Measurements from ENCODE around the gene STC2. TPM values are rescaled to one million over a fixed set of nuclear protein-coding genes. Genes with fewer than 3 reads are reported as not detected.

STC2 gene
- total and polyA plus RNA-seq, 2 of the 4 experiments (the other 2 are of a cell fraction) = 87.5 to 270 TPM

DNA sequence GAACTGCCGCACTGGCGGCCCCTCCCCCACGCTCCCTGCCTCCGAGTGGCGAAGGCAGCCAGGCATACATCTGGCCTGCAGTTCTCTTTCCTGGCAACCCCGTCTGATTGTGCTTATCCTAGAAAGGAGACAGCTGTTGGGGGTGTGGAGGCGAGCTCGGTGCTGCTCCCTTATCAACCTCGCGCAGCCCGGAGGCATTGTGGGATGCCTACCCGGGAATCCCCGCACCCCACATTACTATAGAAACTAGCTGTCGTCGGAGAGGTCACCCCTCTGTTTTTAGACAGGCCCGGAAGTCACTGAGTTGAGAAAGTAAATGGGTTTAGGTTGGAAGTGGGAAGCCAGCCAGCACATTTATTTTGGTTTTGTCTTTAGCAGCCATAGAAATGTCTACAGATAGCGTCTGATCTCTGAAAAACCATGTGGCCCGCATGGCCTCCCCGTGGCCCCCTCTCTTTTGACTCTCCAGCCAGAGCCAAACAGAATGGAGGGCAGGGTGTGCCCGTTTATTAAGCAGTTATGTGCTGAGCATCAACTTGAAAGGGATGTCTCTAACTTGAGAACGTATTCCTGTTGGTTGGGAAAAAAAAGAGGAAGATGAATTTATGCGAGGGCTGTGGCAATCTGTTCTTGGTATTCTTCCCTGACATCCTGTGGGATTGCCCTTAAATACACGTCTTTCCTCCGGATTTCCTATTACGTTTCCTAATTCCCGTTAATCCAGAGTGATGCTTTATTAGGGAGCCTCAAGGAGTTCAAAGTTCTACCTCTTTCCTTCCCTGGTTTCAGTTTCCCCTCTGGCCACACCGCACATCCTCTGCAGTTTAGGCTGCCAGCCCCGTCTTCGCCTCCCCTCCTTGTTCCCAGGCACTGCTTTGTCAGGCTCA, 3.9 kb downstream of the STC2 start (continued):
- TF ChIP-seq CHD1 (IDR thresholded peaks at IDR 0.05; ENCODE audit: low read depth, low read length) (no peak), MAFK (IDR thresholded peaks at IDR 0.05; ENCODE audit: low read depth, low read length) (no peak), POLR2A (IDR thresholded peaks at IDR 0.05; ENCODE audit: low read depth, low read length) (peak; percentile 25)

DNA sequence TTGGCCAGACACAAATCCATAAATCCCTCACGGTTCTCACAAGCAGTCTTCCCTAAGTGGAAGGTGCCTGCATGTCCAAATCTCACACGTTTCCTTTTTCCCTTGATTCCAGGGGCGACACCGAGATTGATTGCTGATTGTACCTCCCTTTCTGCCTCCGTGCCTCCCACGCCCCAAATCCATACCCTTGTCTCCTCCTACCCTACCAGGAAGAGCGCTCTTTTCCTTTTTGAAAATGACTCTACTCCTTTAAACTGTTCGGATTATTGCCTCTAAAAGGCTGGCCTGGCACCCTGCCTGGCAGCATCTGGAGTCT, 4.5 kb downstream of the STC2 start:
- dilution Hi-C loops (cut with HindIII; ENCODE audit: low sequenced_read_pairs, unreplicated experiment) = no loop called here
- ChIA-PET CTCF (no interaction called here), POLR2A (ENCODE audit: unreplicated experiment) (no interaction called here)
- Histone ChIP-seq H3K4me3 (ENCODE audit: insufficient read depth, low read depth, low read length) (no peak overlapping the region), H3K18ac (ENCODE audit: low read depth, low read length) (peak overlapping the region; percentile 52), H3K36me3 (ENCODE audit: control insufficient read depth, insufficient read depth, low read length) (peaks cover 66% of the 10 kb centered on the region), H3K9me1 (ENCODE audit: insufficient read depth, low read length) (peaks cover 21% of the 10 kb centered on the region), H3K23ac (ENCODE audit: low read depth, low read length) (peak overlapping the region; percentile 77), H2BK15ac (ENCODE audit: low read depth, low read length) (peak overlapping the region; percentile 44; the same call in 2 of the 3 replicates), H3K27me3 (ENCODE audit: control insufficient read depth, insufficient read depth, low read length) (no peaks in the 10 kb centered on the region), H2AK5ac (ENCODE audit: low read depth, low read length) (peak overlapping the region; percentile 90), H4K91ac (ENCODE audit: insufficient read depth, low read depth, low read length) (peak overlapping the region; percentile 81), H3K27ac (ENCODE audit: insufficient read depth, low read length) (peak overlapping the region; percentile 73), H4K8ac (ENCODE audit: low read depth in 2 of 2, low read length in 2 of 2) (peak overlapping the region; percentile 41 to 74; a peak in 3 of 4 replicates), H2BK5ac (ENCODE audit: low read depth, low read length, poor library complexity, severe bottlenecking) (peak overlapping the region; percentile 65), H3K9ac (ENCODE audit: low read depth, low read length) (peak overlapping the region; percentile 30), H2AFZ (replicated peaks; ENCODE audit: low read length, poor library complexity) (peak overlapping the region; percentile 62), H3K4ac (ENCODE audit: low read depth, low read length) (peak overlapping the region; percentile 94), H3K4me2 (ENCODE audit: low read depth, low read length) (peak overlapping the region; percentile 62), H3K56ac (ENCODE audit: extremely low read depth, insufficient read depth, low read length) (peak overlapping the region; percentile 41; the same call in 1 of the 2 replicates), H3K79me1 (ENCODE audit: low read depth in 1 of 2, low read length in 2 of 2) (peaks cover 40 to 73% of the 10 kb centered on the region in 2 experiments), H3K9me3 (ENCODE audit: control insufficient read depth, insufficient read depth, low read length) (no peaks in the 10 kb centered on the region), H2BK120ac (ENCODE audit: low read depth, low read length) (peak overlapping the region; percentile 88), H2BK20ac (ENCODE audit: low read depth, low read length) (peak overlapping the region; percentile 74), H4K5ac (ENCODE audit: low read depth, low read length) (peak overlapping the region; percentile 54), H3K14ac (replicated peaks; ENCODE audit: low read depth, low read length) (peak overlapping the region; percentile 90), H4K20me1 (ENCODE audit: insufficient read depth, low read length) (peaks cover 77% of the 10 kb centered on the region), H2AK9ac (replicated peaks; ENCODE audit: low read depth, low read length, poor library complexity) (peak overlapping the region; percentile 60), H3K4me1 (ENCODE audit: control insufficient read depth, insufficient read depth, low read length) (peaks cover 43% of the 10 kb centered on the region)
- no TSS peak for BruUV-seq (replicated peaks)
- in situ Hi-C loops (cut with MboI; ENCODE audit: low sequenced_read_pairs) = no loop called here
- WGBS, 2 experiments (ENCODE audit: extremely low coverage in 2 of 2, insufficient read length in 1 of 2) = 27% methylated on average over 6 of the region's 8 CpGs; no CpG with 5 or more reads in 1 of the 2 experiments
- ATAC-seq (ENCODE audit: low read depth) (no peak), DNase-seq (no peak)
- intact Hi-C loops (cut with micrococcal nuclease) = loop anchor here (1.0 kb wide), 1 partner anchor 172 kb away; no protein-coding TSS in a partner anchor
- TF ChIP-seq, protein P1, sequence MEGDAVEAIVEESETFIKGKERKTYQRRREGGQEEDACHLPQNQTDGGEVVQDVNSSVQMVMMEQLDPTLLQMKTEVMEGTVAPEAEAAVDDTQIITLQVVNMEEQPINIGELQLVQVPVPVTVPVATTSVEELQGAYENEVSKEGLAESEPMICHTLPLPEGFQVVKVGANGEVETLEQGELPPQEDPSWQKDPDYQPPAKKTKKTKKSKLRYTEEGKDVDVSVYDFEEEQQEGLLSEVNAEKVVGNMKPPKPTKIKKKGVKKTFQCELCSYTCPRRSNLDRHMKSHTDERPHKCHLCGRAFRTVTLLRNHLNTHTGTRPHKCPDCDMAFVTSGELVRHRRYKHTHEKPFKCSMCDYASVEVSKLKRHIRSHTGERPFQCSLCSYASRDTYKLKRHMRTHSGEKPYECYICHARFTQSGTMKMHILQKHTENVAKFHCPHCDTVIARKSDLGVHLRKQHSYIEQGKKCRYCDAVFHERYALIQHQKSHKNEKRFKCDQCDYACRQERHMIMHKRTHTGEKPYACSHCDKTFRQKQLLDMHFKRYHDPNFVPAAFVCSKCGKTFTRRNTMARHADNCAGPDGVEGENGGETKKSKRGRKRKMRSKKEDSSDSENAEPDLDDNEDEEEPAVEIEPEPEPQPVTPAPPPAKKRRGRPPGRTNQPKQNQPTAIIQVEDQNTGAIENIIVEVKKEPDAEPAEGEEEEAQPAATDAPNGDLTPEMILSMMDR (conservative IDR thresholded peaks at IDR 0.05; ENCODE audit: low read depth, low read length) = no peak
- no peak for TF ChIP-seq CHD1 (IDR thresholded peaks at IDR 0.05; ENCODE audit: low read depth, low read length)
- TF ChIP-seq, protein P2, sequence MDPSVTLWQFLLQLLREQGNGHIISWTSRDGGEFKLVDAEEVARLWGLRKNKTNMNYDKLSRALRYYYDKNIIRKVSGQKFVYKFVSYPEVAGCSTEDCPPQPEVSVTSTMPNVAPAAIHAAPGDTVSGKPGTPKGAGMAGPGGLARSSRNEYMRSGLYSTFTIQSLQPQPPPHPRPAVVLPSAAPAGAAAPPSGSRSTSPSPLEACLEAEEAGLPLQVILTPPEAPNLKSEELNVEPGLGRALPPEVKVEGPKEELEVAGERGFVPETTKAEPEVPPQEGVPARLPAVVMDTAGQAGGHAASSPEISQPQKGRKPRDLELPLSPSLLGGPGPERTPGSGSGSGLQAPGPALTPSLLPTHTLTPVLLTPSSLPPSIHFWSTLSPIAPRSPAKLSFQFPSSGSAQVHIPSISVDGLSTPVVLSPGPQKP (IDR thresholded peaks at IDR 0.05; ENCODE audit: borderline replicate concordance, low read depth, low read length) = no peak

Measured in IMR-90 (cell line).